Measurements from ENCODE around the gene CD81.

GRCh38 chr11:2376751-2377451 is at the start of gene CD81:
- no peak for TF ChIP-seq PATZ1 (CRISPR knock-in tag; IDR thresholded peaks at IDR 0.05; ENCODE audit: borderline replicate concordance)
- no peak for TF ChIP-seq SNAI2 (CRISPR knock-in tag; IDR thresholded peaks at IDR 0.05)
- TF ChIP-seq ZFP30 (CRISPR knock-in tag; IDR thresholded peaks at IDR 0.05): no peak
- TF ChIP-seq TOX (CRISPR knock-in tag; IDR thresholded peaks at IDR 0.05; ENCODE audit: borderline replicate concordance): no peak
- TF ChIP-seq, protein P1, sequence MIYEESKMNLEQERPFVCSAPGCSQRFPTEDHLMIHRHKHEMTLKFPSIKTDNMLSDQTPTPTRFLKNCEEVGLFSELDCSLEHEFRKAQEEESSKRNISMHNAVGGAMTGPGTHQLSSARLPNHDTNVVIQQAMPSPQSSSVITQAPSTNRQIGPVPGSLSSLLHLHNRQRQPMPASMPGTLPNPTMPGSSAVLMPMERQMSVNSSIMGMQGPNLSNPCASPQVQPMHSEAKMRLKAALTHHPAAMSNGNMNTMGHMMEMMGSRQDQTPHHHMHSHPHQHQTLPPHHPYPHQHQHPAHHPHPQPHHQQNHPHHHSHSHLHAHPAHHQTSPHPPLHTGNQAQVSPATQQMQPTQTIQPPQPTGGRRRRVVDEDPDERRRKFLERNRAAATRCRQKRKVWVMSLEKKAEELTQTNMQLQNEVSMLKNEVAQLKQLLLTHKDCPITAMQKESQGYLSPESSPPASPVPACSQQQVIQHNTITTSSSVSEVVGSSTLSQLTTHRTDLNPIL (CRISPR knock-in tag; IDR thresholded peaks at IDR 0.05; ENCODE audit: low read depth): no peak
- TF ChIP-seq, protein P2, sequence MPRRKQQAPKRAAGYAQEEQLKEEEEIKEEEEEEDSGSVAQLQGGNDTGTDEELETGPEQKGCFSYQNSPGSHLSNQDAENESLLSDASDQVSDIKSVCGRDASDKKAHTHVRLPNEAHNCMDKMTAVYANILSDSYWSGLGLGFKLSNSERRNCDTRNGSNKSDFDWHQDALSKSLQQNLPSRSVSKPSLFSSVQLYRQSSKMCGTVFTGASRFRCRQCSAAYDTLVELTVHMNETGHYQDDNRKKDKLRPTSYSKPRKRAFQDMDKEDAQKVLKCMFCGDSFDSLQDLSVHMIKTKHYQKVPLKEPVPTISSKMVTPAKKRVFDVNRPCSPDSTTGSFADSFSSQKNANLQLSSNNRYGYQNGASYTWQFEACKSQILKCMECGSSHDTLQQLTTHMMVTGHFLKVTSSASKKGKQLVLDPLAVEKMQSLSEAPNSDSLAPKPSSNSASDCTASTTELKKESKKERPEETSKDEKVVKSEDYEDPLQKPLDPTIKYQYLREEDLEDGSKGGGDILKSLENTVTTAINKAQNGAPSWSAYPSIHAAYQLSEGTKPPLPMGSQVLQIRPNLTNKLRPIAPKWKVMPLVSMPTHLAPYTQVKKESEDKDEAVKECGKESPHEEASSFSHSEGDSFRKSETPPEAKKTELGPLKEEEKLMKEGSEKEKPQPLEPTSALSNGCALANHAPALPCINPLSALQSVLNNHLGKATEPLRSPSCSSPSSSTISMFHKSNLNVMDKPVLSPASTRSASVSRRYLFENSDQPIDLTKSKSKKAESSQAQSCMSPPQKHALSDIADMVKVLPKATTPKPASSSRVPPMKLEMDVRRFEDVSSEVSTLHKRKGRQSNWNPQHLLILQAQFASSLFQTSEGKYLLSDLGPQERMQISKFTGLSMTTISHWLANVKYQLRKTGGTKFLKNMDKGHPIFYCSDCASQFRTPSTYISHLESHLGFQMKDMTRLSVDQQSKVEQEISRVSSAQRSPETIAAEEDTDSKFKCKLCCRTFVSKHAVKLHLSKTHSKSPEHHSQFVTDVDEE (CRISPR knock-in tag; IDR thresholded peaks at IDR 0.05): no peak
- TF ChIP-seq PPARA (CRISPR knock-in tag; IDR thresholded peaks at IDR 0.05; ENCODE audit: borderline replicate concordance): no peak
- no peak for TF ChIP-seq ZC3H10 (CRISPR knock-in tag; IDR thresholded peaks at IDR 0.05)
- no peak for TF ChIP-seq ISL1 (CRISPR knock-in tag; IDR thresholded peaks at IDR 0.05)
- TF ChIP-seq ESRRG (CRISPR knock-in tag; IDR thresholded peaks at IDR 0.05): no peak
- TF ChIP-seq, protein P3, sequence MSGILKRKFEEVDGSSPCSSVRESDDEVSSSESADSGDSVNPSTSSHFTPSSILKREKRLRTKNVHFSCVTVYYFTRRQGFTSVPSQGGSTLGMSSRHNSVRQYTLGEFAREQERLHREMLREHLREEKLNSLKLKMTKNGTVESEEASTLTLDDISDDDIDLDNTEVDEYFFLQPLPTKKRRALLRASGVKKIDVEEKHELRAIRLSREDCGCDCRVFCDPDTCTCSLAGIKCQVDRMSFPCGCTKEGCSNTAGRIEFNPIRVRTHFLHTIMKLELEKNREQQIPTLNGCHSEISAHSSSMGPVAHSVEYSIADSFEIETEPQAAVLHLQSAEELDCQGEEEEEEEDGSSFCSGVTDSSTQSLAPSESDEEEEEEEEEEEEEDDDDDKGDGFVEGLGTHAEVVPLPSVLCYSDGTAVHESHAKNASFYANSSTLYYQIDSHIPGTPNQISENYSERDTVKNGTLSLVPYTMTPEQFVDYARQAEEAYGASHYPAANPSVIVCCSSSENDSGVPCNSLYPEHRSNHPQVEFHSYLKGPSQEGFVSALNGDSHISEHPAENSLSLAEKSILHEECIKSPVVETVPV (CRISPR knock-in tag; IDR thresholded peaks at IDR 0.05): no peak
- TF ChIP-seq GLIS3 (CRISPR knock-in tag; IDR thresholded peaks at IDR 0.05): no peak
- TF ChIP-seq, protein P4, sequence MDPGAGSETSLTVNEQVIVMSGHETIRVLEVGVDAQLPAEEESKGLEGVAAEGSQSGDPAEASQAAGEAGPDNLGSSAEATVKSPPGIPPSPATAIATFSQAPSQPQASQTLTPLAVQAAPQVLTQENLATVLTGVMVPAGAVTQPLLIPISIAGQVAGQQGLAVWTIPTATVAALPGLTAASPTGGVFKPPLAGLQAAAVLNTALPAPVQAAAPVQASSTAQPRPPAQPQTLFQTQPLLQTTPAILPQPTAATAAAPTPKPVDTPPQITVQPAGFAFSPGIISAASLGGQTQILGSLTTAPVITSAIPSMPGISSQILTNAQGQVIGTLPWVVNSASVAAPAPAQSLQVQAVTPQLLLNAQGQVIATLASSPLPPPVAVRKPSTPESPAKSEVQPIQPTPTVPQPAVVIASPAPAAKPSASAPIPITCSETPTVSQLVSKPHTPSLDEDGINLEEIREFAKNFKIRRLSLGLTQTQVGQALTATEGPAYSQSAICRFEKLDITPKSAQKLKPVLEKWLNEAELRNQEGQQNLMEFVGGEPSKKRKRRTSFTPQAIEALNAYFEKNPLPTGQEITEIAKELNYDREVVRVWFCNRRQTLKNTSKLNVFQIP (CRISPR knock-in tag; IDR thresholded peaks at IDR 0.05; ENCODE audit: borderline replicate concordance, low read depth): no peak
- TF ChIP-seq OSR1 (CRISPR knock-in tag; IDR thresholded peaks at IDR 0.05): no peak
